K562 (cell line): Measurements from ENCODE around the gene LYST. TPM values are rescaled to one million over a fixed set of nuclear protein-coding genes. Genes with fewer than 3 reads are reported as not detected.

Experiments
- ATAC-seq: fragments of 200-7000 bp; cut with Tn5 transposase; 3 replicates; pipeline ENCODE4 v1.9.1; 2020; ENCODE audit warnings: moderate library complexity
- BruUV-seq: library from RNA; stranded (reverse); fragments of 400-500 nt; replicated peaks from 2 replicates; lab custom pipeline; 2021; lab: Mats Ljungman, UMichigan
- CTCF ChIA-PET: fragments of 300-600 bp; formaldehyde crosslinking; extraction: SDS; loops from one replicate; lab custom pipeline; 2021; ENCODE audit warnings: low intra/inter-chr PET ratio; lab: Yijun Ruan, JAX
- POLR2A ChIA-PET: fragments of 300-600, 350-650 bp; sonication (Branson Sonifier 250); formaldehyde crosslinking; extraction: SDS; loops from one replicate; lab custom pipeline; 2021; ENCODE audit warnings: antibody characterized with exemption, inconsistent platforms; lab: Yijun Ruan, JAX
- DNase-seq, 4 experiments: peaks; one replicate each; pipeline versions ENCODE4 v3.0.0 to v3.0.0-alpha.2; 2011 to 2018; ENCODE audit warnings: low spot score in 3 of 4, mixed read lengths in 3 of 4; ENCODE audit errors: extremely low read depth in 1 of 4
- FAIRE-seq: peaks from 2 replicates; lab custom pipeline; 2011; peaks lifted over from hg19 to GRCh38; lab: Jason Lieb, UNC
- H2AFZ ChIP-seq: 2 replicates; pipeline ENCODE4 v1.6.0; 2011; ENCODE audit warnings: low read depth, low read length, control low read depth, inconsistent platforms
- H3K27ac ChIP-seq: fragments of 200-600 bp; 3 replicates; pipeline ENCODE4 v1.8.0; 2011; ENCODE audit warnings: low read depth, mild to moderate bottlenecking, control low read depth, inconsistent platforms, low read length, moderate library complexity, mixed read lengths; ENCODE audit errors: extremely low read depth
- H3K27me3 ChIP-seq, 2 experiments: fragments of 300-600 bp in 1 of 2; 2 replicates in 1 of 2; 3 replicates in 1 of 2; pipeline versions ENCODE4 v1.6.0 to v1.8.0; 2011; ENCODE audit warnings: inconsistent platforms in 2 of 2, low read length in 2 of 2, mild to moderate bottlenecking in 1 of 2, mixed read lengths in 1 of 2, moderate library complexity in 1 of 2; ENCODE audit not compliant: control insufficient read depth in 2 of 2, insufficient read depth in 2 of 2
- H3K36me3 ChIP-seq: fragments of 300-600 bp; 3 replicates; pipeline ENCODE4 v1.8.0; 2011; ENCODE audit warnings: mild to moderate bottlenecking, low read length, inconsistent platforms; ENCODE audit not compliant: control insufficient read depth, insufficient read depth
- H3K4me1 ChIP-seq, 2 experiments: fragments of 200-600 bp in 1 of 2; replicated peaks in 1 of 2; 2 replicates in 1 of 2; 3 replicates in 1 of 2; pipeline versions ENCODE4 v1.5.1 to v1.8.0; 2011; ENCODE audit warnings: inconsistent platforms in 2 of 2, low read length in 2 of 2, mild to moderate bottlenecking in 1 of 2, mixed read lengths in 1 of 2, moderate library complexity in 1 of 2; ENCODE audit not compliant: control insufficient read depth in 2 of 2, insufficient read depth in 2 of 2
- H3K4me2 ChIP-seq: 2 replicates; pipeline ENCODE4 v1.6.1; 2011; ENCODE audit warnings: low read length, control low read depth, inconsistent platforms, mixed read lengths; ENCODE audit not compliant: insufficient read depth
- H3K4me3 ChIP-seq: fragments of 200-600 bp; sonication (generic), shearing (Covaris generic); 2 replicates; pipeline ENCODE4 v1.5.1; 2016; ENCODE audit warnings: control low read depth, inconsistent platforms
- H3K79me2 ChIP-seq: fragments of 200-600 bp; 3 replicates; pipeline ENCODE4 v1.8.0; 2011; ENCODE audit warnings: low read length, inconsistent platforms; ENCODE audit not compliant: control insufficient read depth, insufficient read depth
- H3K9ac ChIP-seq, 2 experiments: 2 replicates each; pipeline versions ENCODE4 v1.6.0 to v1.6.1; 2011; ENCODE audit warnings: low read depth in 2 of 2, low read length in 2 of 2, control low read depth in 1 of 2, inconsistent platforms in 1 of 2, mild to moderate bottlenecking in 1 of 2, mixed read lengths in 1 of 2; ENCODE audit not compliant: insufficient read depth in 1 of 2
- H3K9me1 ChIP-seq: one replicate; pipeline ENCODE4 v1.6.0; 2011; ENCODE audit warnings: inconsistent platforms, mild to moderate bottlenecking, low read length, moderate library complexity; ENCODE audit not compliant: control insufficient read depth, insufficient read depth
- H3K9me3 ChIP-seq: replicated peaks from 2 replicates; pipeline ENCODE4 v1.5.1; 2011; ENCODE audit warnings: low read depth, low read length, inconsistent platforms; ENCODE audit not compliant: control insufficient read depth, insufficient read depth
- H4K20me1 ChIP-seq: replicated peaks from 2 replicates; pipeline ENCODE4 v1.6.1; 2011; ENCODE audit warnings: low read length, inconsistent platforms, mixed read lengths; ENCODE audit not compliant: control insufficient read depth, insufficient read depth
- EHMT2 ChIP-seq: fragments of 450-650 bp; IDR thresholded peaks from 2 replicates; pipeline ENCODE4 v1.6.1; 2018; ENCODE audit warnings: antibody characterized with exemption
- ELF4 ChIP-seq: fragments of 450-650 bp; formaldehyde crosslinking; IDR thresholded peaks from 2 replicates; pipeline ENCODE4 v1.4.0; 2022; ENCODE audit warnings: missing genetic modification characterization
- FOXA1 ChIP-seq: fragments of 450-650 bp; IDR thresholded peaks from 2 replicates; pipeline ENCODE4 v1.6.1; 2016; ENCODE audit warnings: mild to moderate bottlenecking, borderline replicate concordance
- GATA2 ChIP-seq: sonication (generic); formaldehyde crosslinking; IDR thresholded peaks from 2 replicates; pipeline ENCODE4 v1.4.0; 2020; ENCODE audit warnings: mild to moderate bottlenecking, missing genetic modification reagents
- HSF4 ChIP-seq: fragments of 250-450 bp; sonication (Bioruptor Pico); IDR thresholded peaks from 2 replicates; pipeline ENCODE4 v2.1.2; 2022; ENCODE audit warnings: mild to moderate bottlenecking, moderate library complexity, borderline replicate concordance
- JUN ChIP-seq, 2 experiments: sonication (generic) in 1 of 2; formaldehyde crosslinking in 1 of 2; IDR thresholded peaks; 2 replicates each; pipeline versions ENCODE4 v1.6.1 to v1.8.0; 2012 to 2022; ENCODE audit warnings: borderline replicate concordance in 2 of 2, mild to moderate bottlenecking in 2 of 2, improper control_type of control experiment in 1 of 2, low read depth in 1 of 2, low read length in 1 of 2, missing genetic modification reagents in 1 of 2
- STAT5A ChIP-seq: IDR thresholded peaks from 2 replicates; pipeline ENCODE4 v1.6.1; 2012; ENCODE audit warnings: low read length, inconsistent platforms, borderline replicate concordance
- ZFPM2 ChIP-seq: fragments of 250-450 bp; sonication (Bioruptor Pico); IDR thresholded peaks from 2 replicates; pipeline ENCODE4 v1.5.1; 2022; ENCODE audit warnings: mild to moderate bottlenecking
- ZNF12 ChIP-seq: sonication (generic); formaldehyde crosslinking; IDR thresholded peaks from 2 replicates; pipeline ENCODE4 v1.4.0; 2020; ENCODE audit warnings: mild to moderate bottlenecking, missing genetic modification reagents
- ZNF507 ChIP-seq: conservative IDR thresholded peaks from 2 replicates; pipeline ENCODE4 v1.6.1; 2017; ENCODE audit warnings: missing genetic modification characterization, missing compliant biosample characterization
- ZSCAN32 ChIP-seq: fragments of 450-650 bp; formaldehyde crosslinking; IDR thresholded peaks from 2 replicates; pipeline ENCODE4 v1.4.0; 2020; ENCODE audit warnings: mild to moderate bottlenecking, moderate library complexity
- in situ Hi-C: fragments of 300-500 bp; cut with MboI; formaldehyde crosslinking; loops from 4 replicates; pipeline ENCODE4 v1.15.0; 2018; ENCODE audit warnings: inconsistent platforms, mixed read lengths
- intact Hi-C: fragments of 100-400 bp; cut with micrococcal nuclease; formaldehyde crosslinking; loops from 2 replicates; pipeline ENCODE4 v1.14.2; 2022
- polyA plus RNA-seq, 8 experiments: library from polyadenylated mRNA; depleted of rRNA in 4 of 8; stranded (reverse) in 5 of 8; unstranded in 3 of 8; fragments of >200 nt; fragmentation: Nextera tagmentation in 2 of 8; fragmentation: Illumina TruSeq in 1 of 8; extraction: Ambion mirVana in 2 of 8; extraction: Trizol in 1 of 8; gene quantifications; 2 replicates each; pipeline versions ENCODE4 v1.2.1 to v1.2.3, GENCODE V29; 2011 to 2014; ENCODE audit warnings: inconsistent platforms in 1 of 8, missing spikeins in 1 of 8
- total RNA-seq, 7 experiments: library from RNA; depleted of rRNA in 6 of 7; stranded (reverse); fragments of >200 nt in 6 of 7; fragmentation: Illumina TruSeq in 2 of 7; extraction: Trizol in 2 of 7; gene quantifications; 2 replicates each; pipeline versions ENCODE4 v1.2.1 to v1.2.3, GENCODE V29; 2011 to 2021; ENCODE audit warnings: low replicate concordance in 1 of 7
- TF ChIP-seq, protein P1 (sequence below): sonication (generic); formaldehyde crosslinking; IDR thresholded peaks from 2 replicates; pipeline ENCODE4 v1.8.1; 2022; ENCODE audit warnings: missing genetic modification reagents

Gene LYST
- total and polyA plus RNA-seq, 9 of the 15 experiments (the other 6 are each of a cell fraction or from before 2014, with no cell fraction given) = 0.73 to 2.4 (median 1.4) TPM

DNA sequence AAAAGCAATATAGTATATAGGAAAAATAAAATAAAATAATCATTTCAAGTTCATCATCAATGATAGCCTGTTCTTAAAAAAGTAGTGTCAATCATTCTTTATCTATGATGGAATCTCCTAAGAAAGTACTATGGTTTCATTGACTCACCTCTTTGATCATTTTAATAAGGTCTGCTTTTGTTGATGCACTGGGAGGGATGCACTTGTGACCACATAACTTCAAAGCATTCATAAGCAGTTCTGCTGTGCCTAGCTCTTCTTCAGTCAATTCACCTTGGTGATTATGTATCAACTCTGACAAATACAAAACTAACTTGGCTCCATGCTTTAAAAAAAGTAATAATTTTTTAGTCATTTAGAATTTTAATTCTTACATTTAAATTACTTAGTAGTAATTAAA is 132.4 kb downstream of the LYST start:
- BruUV-seq = no TSS peak
- in situ Hi-C loops = loop anchor here (10.0 kb wide), 1 partner anchor 220 kb away; no protein-coding TSS in a partner anchor
- POLR2A ChIA-PET = no interaction called here

More for the DNA sequence above, 132.4 kb downstream of the LYST start:
- no peaks in the 10 kb centered on the region for H3K9me1 ChIP-seq
- H3K27ac ChIP-seq = no peak overlapping the region
- no peak for ATAC-seq
- no peaks in the 10 kb centered on the region for H3K9me3 ChIP-seq
- H4K20me1 ChIP-seq = no peaks in the 10 kb centered on the region
- H3K36me3 ChIP-seq = no peaks in the 10 kb centered on the region
- no peak overlapping the region for H2AFZ ChIP-seq
- no peak for DNase-seq
- CTCF ChIA-PET = no interaction called here
- FAIRE-seq = no peak
- peaks cover 4 to 5% of the 10 kb centered on the region in 2 experiments; a peak in 3 of 5 replicates for H3K27me3 ChIP-seq
- no peak overlapping the region for H3K4me2 ChIP-seq
- intact Hi-C loops = no loop called here
- no peak overlapping the region for H3K4me3 ChIP-seq
- H3K4me1 ChIP-seq = no peaks in the 10 kb centered on the region
- H3K79me2 ChIP-seq = no peaks in the 10 kb centered on the region
- TF ChIP-seq GATA2 (CRISPR knock-in tag) (no peak), STAT5A (no peak), ELF4 (no peak), HSF4 (CRISPR knock-in tag) (no peak), JUN (IDR thresholded peaks at IDR 0.05; ENCODE audit: borderline replicate concordance, low read depth, low read length) (no peak), JUN (CRISPR knock-in tag; IDR thresholded peaks at IDR 0.05; ENCODE audit: borderline replicate concordance) (no peak), EHMT2 (no peak), ZSCAN32 (CRISPR knock-in tag) (no peak), ZFPM2 (CRISPR knock-in tag) (no peak), FOXA1 (no peak), ZNF507 (tag) (no peak), ZNF12 (no peak)
- TF ChIP-seq, protein P1, sequence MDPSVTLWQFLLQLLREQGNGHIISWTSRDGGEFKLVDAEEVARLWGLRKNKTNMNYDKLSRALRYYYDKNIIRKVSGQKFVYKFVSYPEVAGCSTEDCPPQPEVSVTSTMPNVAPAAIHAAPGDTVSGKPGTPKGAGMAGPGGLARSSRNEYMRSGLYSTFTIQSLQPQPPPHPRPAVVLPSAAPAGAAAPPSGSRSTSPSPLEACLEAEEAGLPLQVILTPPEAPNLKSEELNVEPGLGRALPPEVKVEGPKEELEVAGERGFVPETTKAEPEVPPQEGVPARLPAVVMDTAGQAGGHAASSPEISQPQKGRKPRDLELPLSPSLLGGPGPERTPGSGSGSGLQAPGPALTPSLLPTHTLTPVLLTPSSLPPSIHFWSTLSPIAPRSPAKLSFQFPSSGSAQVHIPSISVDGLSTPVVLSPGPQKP (CRISPR knock-in tag) = no peak
- H3K9ac ChIP-seq = no peak overlapping the region
